Melanocyte of skin (primary cell): ENCODE results near the gene SUN5. TPM values are rescaled to one million over a fixed set of nuclear protein-coding genes. Genes with fewer than 3 reads are reported as not detected.

Experiments
- total RNA-seq, 2 donors: library from RNA; depleted of rRNA; stranded (reverse); fragments of >200 nt; gene quantifications; 2 replicates each; pipeline ENCODE4 v1.2.3, GENCODE V29; 2012

Gene SUN5
- total RNA-seq = not detected

GRCh38 chr20:33004141-33004751, at the start of gene SUN5:
Gene SUN5, minus strand, starts transcription at chr20:33004433. Its CDS starts 93 bp downstream, at chr20:33004340.

GRCh38 chr20:33053291-33054106, 49.3 kb upstream of the SUN5 start, which contains the start of gene BPIFB3:
Gene BPIFB3, plus strand, starts transcription at chr20:33053903. Its CDS starts 1,533 bp downstream, at chr20:33055436.

GRCh38 chr20:33031531-33031930, 27.3 kb upstream of the SUN5 start, which contains the start of gene BPIFB6:
Gene BPIFB6, plus strand, starts transcription at chr20:33031648. Its CDS starts 0 bp downstream, at chr20:33031648.

GRCh38 chr20:33007376-33008335, 3.4 kb upstream of the SUN5 start, which contains the start of gene BPIFB2:
Gene BPIFB2, plus strand, starts transcription at chr20:33007704. Its CDS starts 871 bp downstream, at chr20:33008575.

Other genes with a start within 250 kb of the SUN5 start
- gene DNMT3B, start 242.0 kb downstream of the SUN5 start, total RNA-seq = 1 to 10 TPM; 1.0 to 2.7 TPM
- gene MAPRE1, start 184.5 kb downstream of the SUN5 start, total RNA-seq = 100 to 1,000 TPM in 1 of 2 donors, 10 to 100 TPM in 1; 82.6 to 123 TPM
- under 1 TPM in 1 of 2 donors, not detected in 1; under 0.01 TPM for gene EFCAB8, start 145.5 kb downstream of the SUN5 start, total RNA-seq
- not detected for gene BPIFB2, start 3.3 kb upstream of the SUN5 start, total RNA-seq
- not detected for gene BPIFB6, start 27.2 kb upstream of the SUN5 start, total RNA-seq
- gene BPIFB3, start 49.5 kb upstream of the SUN5 start, total RNA-seq = not detected
- gene BPIFB4, start 75.2 kb upstream of the SUN5 start, total RNA-seq = not detected
- not detected for gene BPIFA2, start 163.7 kb upstream of the SUN5 start, total RNA-seq
- gene BPIFA3, start 212.9 kb upstream of the SUN5 start, total RNA-seq = not detected
- not detected for gene BPIFA1, start 231.6 kb upstream of the SUN5 start, total RNA-seq